Peyer's patch (tissue), 4 donors: ENCODE results near the gene PIK3R5.

Experiments
- POLR2A ChIP-seq, 2 donors: fragments of 450-650 bp; IDR thresholded peaks; one replicate each; pipeline ENCODE4 v1.5.1; 2017; ENCODE audit warnings: antibody characterized with exemption in 2 of 2, mild to moderate bottlenecking in 2 of 2, moderate library complexity in 2 of 2
- TF ChIP-seq, protein P1 (sequence below), 6 experiments: fragments of 450-650 bp in 4 of 6; fragments of 200-600 bp in 2 of 6; sonication (generic) in 1 of 6; IDR thresholded peaks; one replicate each; pipeline ENCODE4 v1.5.1; 2017 to 2019; ENCODE audit warnings: antibody characterized with exemption in 6 of 6, mild to moderate bottlenecking in 3 of 6, moderate library complexity in 1 of 6

DNA sequence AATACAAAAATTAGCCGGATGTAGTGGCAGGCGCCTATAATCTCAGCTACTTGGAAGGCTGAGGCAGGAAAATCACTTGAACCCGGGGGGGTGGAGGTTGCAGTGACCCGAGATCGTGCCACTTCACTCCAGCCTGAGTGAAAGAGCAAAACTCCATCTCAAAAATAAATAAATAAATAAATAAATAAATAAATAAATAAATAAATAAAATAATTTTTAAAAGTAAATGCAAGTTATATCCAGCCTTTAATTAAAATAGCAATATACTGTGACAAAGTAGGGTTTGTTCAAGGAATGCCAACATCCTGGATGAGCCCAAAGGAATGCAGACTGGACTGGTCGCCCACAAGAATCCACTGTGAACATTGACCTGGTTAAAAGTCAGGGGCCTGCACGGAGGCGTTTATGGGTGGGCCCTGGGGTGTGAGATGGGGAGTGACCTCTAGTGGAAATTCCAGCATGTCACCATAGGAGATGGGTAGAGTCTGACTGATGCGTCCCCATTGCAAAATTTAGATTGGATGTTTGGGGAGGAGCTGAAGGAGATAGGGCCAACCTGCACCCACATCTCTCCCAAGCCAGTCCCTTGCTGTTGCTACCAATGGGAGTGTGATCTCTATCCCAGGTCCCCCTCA, 9.7 kb upstream of the PIK3R5 start:
- no peak for TF ChIP-seq POLR2A (IDR thresholded peaks at IDR 0.05)
- TF ChIP-seq, protein P1, sequence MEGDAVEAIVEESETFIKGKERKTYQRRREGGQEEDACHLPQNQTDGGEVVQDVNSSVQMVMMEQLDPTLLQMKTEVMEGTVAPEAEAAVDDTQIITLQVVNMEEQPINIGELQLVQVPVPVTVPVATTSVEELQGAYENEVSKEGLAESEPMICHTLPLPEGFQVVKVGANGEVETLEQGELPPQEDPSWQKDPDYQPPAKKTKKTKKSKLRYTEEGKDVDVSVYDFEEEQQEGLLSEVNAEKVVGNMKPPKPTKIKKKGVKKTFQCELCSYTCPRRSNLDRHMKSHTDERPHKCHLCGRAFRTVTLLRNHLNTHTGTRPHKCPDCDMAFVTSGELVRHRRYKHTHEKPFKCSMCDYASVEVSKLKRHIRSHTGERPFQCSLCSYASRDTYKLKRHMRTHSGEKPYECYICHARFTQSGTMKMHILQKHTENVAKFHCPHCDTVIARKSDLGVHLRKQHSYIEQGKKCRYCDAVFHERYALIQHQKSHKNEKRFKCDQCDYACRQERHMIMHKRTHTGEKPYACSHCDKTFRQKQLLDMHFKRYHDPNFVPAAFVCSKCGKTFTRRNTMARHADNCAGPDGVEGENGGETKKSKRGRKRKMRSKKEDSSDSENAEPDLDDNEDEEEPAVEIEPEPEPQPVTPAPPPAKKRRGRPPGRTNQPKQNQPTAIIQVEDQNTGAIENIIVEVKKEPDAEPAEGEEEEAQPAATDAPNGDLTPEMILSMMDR (IDR thresholded peaks at IDR 0.05), result no peak
